MCF 10A (cell line): ENCODE results near the gene MVB12B. TPM values are rescaled to one million over a fixed set of nuclear protein-coding genes. Genes with fewer than 3 reads are reported as not detected.
A peak's percentile ranks its signal among the peaks of the same experiment; 100 is the strongest.

ENCODE experiments used
- BruUV-seq: library from RNA; stranded (reverse); fragments of 400-500 nt; replicated peaks from 2 replicates; lab custom pipeline; 2021; lab: Mats Ljungman, UMichigan
- CTCF ChIA-PET: fragments of 300-600 bp; sonication (Branson Sonifier 250); formaldehyde crosslinking; extraction: SDS; loops from one replicate; lab custom pipeline; 2021; ENCODE audit warnings: antibody characterized with exemption, inconsistent platforms; lab: Yijun Ruan, JAX
- POLR2A ChIA-PET: fragments of 300-600, 350-650 bp; sonication (Branson Sonifier 250); formaldehyde crosslinking; extraction: SDS; loops from one replicate; lab custom pipeline; 2020; ENCODE audit warnings: antibody characterized with exemption, inconsistent platforms; lab: Yijun Ruan, JAX
- DNase-seq: peaks from one replicate; pipeline ENCODE4 v3.0.0-alpha.2; 2018; ENCODE audit not compliant: unreplicated experiment
- H3K27ac Mint-ChIP-seq: one replicate; pipeline ENCODE4 v1.8.0; 2022; ENCODE audit warnings: mild to moderate bottlenecking, low read depth, mixed read lengths; ENCODE audit not compliant: unreplicated experiment
- H3K27me3 Mint-ChIP-seq: one replicate; pipeline ENCODE4 v1.8.0; 2022; ENCODE audit warnings: mixed read lengths; ENCODE audit not compliant: insufficient read depth, unreplicated experiment
- H3K36me3 Mint-ChIP-seq: one replicate; pipeline ENCODE4 v1.8.0; 2022; ENCODE audit warnings: mild to moderate bottlenecking, moderate library complexity, mixed read lengths; ENCODE audit not compliant: insufficient read depth, unreplicated experiment
- H3K4me1 Mint-ChIP-seq: one replicate; pipeline ENCODE4 v1.8.0; 2022; ENCODE audit warnings: mixed read lengths; ENCODE audit not compliant: insufficient read depth, unreplicated experiment
- H3K4me3 Mint-ChIP-seq: one replicate; pipeline ENCODE4 v1.8.0; 2022; ENCODE audit warnings: mild to moderate bottlenecking, moderate library complexity, mixed read lengths; ENCODE audit not compliant: unreplicated experiment
- H3K9me3 Mint-ChIP-seq: one replicate; pipeline ENCODE4 v1.8.0; 2022; ENCODE audit warnings: mixed read lengths; ENCODE audit not compliant: unreplicated experiment
- intact Hi-C: fragments of 100-400 bp; cut with micrococcal nuclease; formaldehyde crosslinking; loops from 2 replicates; pipeline ENCODE4 v1.14.1; 2022
- total RNA-seq: library from RNA; stranded (reverse); gene quantifications from 2 replicates; pipeline ENCODE4 v1.2.3, GENCODE V29; 2022
- TF ChIP-seq, protein P1 (sequence below): fragments of 200-600 bp; IDR thresholded peaks from one replicate; pipeline ENCODE4 v1.8.0; 2022; ENCODE audit warnings: antibody characterized with exemption, mild to moderate bottlenecking; ENCODE audit not compliant: unreplicated experiment

The MVB12B gene
- total RNA-seq, 1 experiment from 2014 or later = 5.5 TPM

GRCh38 chr9:126393876-126394275, 67.2 kb downstream of the MVB12B start:
- H3K27ac Mint-ChIP-seq = no peak overlapping the region

GRCh38 chr9:126394802-126395201, 68.2 kb downstream of the MVB12B start:
- intact Hi-C loops = loop anchor here (10.0 kb wide), 1 partner anchor 650 kb away; the partner anchor contains the start of gene PBX3
- Mint-ChIP-seq H3K4me3 (no peak overlapping the region), H3K4me1 (no peaks in the 10 kb centered on the region), H3K9me3 (no peaks in the 10 kb centered on the region), H3K27me3 (no peaks in the 10 kb centered on the region), H3K36me3 (no peaks in the 10 kb centered on the region), H3K27ac (no peak overlapping the region)
- ChIA-PET POLR2A (no interaction called here), CTCF (interaction anchor here (1.3 kb wide), 1 partner anchor 104 kb away, joined by 3 read pairs; no protein-coding TSS in a partner anchor)
- TF ChIP-seq, protein P1, sequence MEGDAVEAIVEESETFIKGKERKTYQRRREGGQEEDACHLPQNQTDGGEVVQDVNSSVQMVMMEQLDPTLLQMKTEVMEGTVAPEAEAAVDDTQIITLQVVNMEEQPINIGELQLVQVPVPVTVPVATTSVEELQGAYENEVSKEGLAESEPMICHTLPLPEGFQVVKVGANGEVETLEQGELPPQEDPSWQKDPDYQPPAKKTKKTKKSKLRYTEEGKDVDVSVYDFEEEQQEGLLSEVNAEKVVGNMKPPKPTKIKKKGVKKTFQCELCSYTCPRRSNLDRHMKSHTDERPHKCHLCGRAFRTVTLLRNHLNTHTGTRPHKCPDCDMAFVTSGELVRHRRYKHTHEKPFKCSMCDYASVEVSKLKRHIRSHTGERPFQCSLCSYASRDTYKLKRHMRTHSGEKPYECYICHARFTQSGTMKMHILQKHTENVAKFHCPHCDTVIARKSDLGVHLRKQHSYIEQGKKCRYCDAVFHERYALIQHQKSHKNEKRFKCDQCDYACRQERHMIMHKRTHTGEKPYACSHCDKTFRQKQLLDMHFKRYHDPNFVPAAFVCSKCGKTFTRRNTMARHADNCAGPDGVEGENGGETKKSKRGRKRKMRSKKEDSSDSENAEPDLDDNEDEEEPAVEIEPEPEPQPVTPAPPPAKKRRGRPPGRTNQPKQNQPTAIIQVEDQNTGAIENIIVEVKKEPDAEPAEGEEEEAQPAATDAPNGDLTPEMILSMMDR = no peak
- no TSS peak for BruUV-seq
- no peak for DNase-seq

More at GRCh38 chr9:126393876-126394275, 67.2 kb downstream of the MVB12B start:
- no peak overlapping the region for H3K4me3 Mint-ChIP-seq
- CTCF ChIA-PET = interaction anchor here (0.6 kb wide), 1 partner anchor 90 kb away, joined by 3 read pairs; no protein-coding TSS in a partner anchor
- intact Hi-C loops = loop anchor here (10.0 kb wide), 1 partner anchor 649 kb away; the partner anchor contains the start of gene PBX3
- H3K9me3 Mint-ChIP-seq = no peaks in the 10 kb centered on the region
- peaks cover 6% of the 10 kb centered on the region for H3K36me3 Mint-ChIP-seq
- no peaks in the 10 kb centered on the region for H3K4me1 Mint-ChIP-seq
- no peak for DNase-seq
- POLR2A ChIA-PET = no interaction called here
- H3K27me3 Mint-ChIP-seq = no peaks in the 10 kb centered on the region
- TF ChIP-seq, protein P1 = no peak
- BruUV-seq = no TSS peak

- TF ChIP-seq, protein P1 = no peak
- Mint-ChIP-seq H3K36me3 (no peaks in the 10 kb centered on the region), H3K4me3 (no peak overlapping the region), H3K4me1 (no peaks in the 10 kb centered on the region), H3K27me3 (no peaks in the 10 kb centered on the region), H3K27ac (no peak overlapping the region), H3K9me3 (no peaks in the 10 kb centered on the region)
- intact Hi-C loops = loop anchor here (10.0 kb wide), 1 partner anchor 651 kb away; the partner anchor contains the start of gene PBX3
- ChIA-PET POLR2A (interaction anchor here (0.6 to 1.0 kb wide), 3 partner anchors 47 to 726 kb away, joined by 3 read pairs; no protein-coding TSS in a partner anchor), CTCF (interaction anchor here (0.6 to 1.5 kb wide), 12 partner anchors 9 to 1203 kb away, joined by 3 to 6 read pairs (median 3); no protein-coding TSS in a partner anchor)
- no TSS peak for BruUV-seq
- peak; percentile 81 for DNase-seq
Measured at GRCh38 chr9:126395439-126396212, 69.0 kb downstream of the MVB12B start.

GRCh38 chr9:126397056-126397455, 70.4 kb downstream of the MVB12B start:
- Mint-ChIP-seq H3K4me1 (no peaks in the 10 kb centered on the region), H3K36me3 (no peaks in the 10 kb centered on the region), H3K27ac (no peak overlapping the region), H3K27me3 (no peaks in the 10 kb centered on the region), H3K4me3 (no peak overlapping the region), H3K9me3 (no peaks in the 10 kb centered on the region)
- TF ChIP-seq, protein P1 = no peak
- DNase-seq = no peak
- POLR2A ChIA-PET = interaction anchor here (0.5 kb wide), 1 partner anchor 875 kb away, joined by 3 read pairs; no protein-coding TSS in a partner anchor
- CTCF ChIA-PET = interaction anchor here (0.5 to 4.1 kb wide), 6 partner anchors 11 to 990 kb away, joined by 3 to 52 read pairs (median 4); no protein-coding TSS in a partner anchor
- intact Hi-C loops = loop anchor here (10.0 kb wide), 1 partner anchor 652 kb away; the partner anchor contains the start of gene PBX3
- no TSS peak for BruUV-seq
